ENCODE data around the gene ZFPM1. TPM values are rescaled to one million over a fixed set of nuclear protein-coding genes. Genes with fewer than 3 reads are reported as not detected.

The ZFPM1 gene
- total RNA-seq, 1 donor from 2014 or later = 0.79 TPM

DNA sequence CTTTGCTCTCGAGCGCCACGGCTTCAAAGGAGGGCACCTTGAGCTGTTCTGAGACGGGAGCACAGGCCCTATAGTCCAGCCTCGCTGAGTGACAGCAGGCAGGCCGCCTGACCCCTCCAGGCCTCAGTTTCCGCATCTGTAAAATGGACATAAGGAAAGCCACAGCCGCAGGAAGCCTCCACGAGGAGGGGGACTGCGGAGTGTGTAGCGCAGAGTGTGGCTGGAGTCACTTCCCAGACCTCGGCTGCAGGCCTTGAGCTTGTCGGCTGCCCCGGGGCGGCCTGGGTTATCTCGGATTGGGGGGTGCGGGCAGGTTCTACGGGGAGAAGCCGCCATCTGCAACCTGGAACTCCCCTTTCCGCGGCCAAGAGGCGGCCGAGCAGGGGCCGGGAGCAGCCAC, 40.8 kb downstream of the ZFPM1 start:
- TF ChIP-seq, protein P1, sequence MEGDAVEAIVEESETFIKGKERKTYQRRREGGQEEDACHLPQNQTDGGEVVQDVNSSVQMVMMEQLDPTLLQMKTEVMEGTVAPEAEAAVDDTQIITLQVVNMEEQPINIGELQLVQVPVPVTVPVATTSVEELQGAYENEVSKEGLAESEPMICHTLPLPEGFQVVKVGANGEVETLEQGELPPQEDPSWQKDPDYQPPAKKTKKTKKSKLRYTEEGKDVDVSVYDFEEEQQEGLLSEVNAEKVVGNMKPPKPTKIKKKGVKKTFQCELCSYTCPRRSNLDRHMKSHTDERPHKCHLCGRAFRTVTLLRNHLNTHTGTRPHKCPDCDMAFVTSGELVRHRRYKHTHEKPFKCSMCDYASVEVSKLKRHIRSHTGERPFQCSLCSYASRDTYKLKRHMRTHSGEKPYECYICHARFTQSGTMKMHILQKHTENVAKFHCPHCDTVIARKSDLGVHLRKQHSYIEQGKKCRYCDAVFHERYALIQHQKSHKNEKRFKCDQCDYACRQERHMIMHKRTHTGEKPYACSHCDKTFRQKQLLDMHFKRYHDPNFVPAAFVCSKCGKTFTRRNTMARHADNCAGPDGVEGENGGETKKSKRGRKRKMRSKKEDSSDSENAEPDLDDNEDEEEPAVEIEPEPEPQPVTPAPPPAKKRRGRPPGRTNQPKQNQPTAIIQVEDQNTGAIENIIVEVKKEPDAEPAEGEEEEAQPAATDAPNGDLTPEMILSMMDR (IDR thresholded peaks at IDR 0.05; ENCODE audit: insufficient read depth, low read length, severe bottlenecking) = no peak
- no peak overlapping the region for H3K4me3 ChIP-seq (ENCODE audit: low read depth, low read length)
- FAIRE-seq = no peak

DNA sequence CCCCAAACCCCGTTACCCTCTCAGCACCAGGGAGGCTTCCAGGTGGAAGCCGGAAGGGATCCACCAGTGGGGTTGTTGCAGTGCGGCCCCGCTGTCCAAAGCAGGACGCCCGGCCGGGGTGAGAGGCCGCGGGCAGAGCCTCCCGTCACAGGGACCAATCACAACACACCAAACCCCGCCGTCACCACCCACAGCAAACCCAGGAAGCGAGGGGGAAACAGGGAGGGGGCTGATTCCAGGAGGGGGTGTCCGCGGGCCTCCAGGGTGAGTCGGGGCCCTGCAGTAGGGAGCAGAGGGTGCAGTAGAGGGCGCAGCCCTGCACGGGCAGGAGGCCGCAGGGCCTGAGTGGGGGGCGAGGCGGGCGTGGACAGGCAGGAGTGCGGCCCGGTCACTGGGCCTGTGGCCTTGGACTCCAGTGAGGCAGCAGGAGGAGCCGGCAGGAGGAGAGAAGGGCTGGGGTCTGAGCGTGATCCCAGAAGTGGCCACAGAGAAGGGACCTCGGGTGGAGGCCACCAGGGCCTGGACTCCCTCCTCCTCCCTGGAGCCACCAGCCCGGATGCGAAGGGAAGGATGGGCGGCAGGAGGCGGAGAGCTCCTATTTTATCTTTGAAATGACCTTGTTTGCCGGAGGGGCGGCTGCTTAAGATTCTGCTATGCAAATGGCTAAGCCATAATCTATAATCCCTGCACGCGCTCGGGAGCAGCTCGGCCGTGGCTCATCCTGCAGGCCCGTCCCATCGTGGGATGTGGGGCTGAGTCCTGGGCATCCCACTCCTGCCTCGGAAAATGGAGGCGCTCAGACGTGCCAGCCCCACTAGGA, 41.5 kb downstream of the ZFPM1 start:
- TF ChIP-seq, protein P1 (IDR thresholded peaks at IDR 0.05; ENCODE audit: insufficient read depth, low read length, severe bottlenecking) = no peak
- Histone ChIP-seq H3K36me3 (ENCODE audit: control insufficient read depth, insufficient read depth, low read length) (no peaks in the 10 kb centered on the region), H3K27me3 (ENCODE audit: control insufficient read depth, insufficient read depth, low read length) (no peaks in the 10 kb centered on the region), H3K4me3 (ENCODE audit: low read depth, low read length) (no peak overlapping the region)
- no peak for DNase-seq (ENCODE audit: low read depth)
- no peak for FAIRE-seq

More for the DNA sequence above, 40.8 kb downstream of the ZFPM1 start:
- no peaks in the 10 kb centered on the region for H3K36me3 ChIP-seq (ENCODE audit: control insufficient read depth, insufficient read depth, low read length)
- no peaks in the 10 kb centered on the region for H3K27me3 ChIP-seq (ENCODE audit: control insufficient read depth, insufficient read depth, low read length)
- no peak for DNase-seq (ENCODE audit: low read depth)

DNA sequence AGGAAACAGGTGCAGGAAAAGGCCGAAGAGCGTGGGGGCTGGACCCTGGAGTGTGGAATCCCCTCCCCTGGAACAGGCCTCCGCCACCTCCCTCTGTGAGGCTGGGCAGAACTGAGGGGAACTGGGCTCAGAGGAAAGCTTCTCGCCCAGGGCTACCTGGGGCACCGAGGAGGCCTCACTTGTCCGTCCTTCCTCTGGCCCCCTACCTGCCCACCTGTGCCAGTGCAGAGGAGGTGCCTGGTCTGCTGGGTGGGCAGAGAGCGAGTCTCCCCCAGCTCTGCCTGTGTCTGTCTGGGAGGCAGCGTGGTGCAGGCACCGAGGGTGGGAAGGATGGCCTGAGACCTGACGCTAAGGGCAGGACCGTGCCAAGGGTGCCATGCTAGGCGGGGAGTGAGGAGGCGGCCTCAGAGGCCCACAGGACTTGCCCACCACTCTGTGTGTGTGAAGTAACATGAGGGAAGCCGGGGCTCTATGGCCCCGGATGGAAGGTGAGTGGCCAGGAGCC, 42.2 kb downstream of the ZFPM1 start:
- DNase-seq (ENCODE audit: low read depth) (no peak), FAIRE-seq (no peak)
- Histone ChIP-seq H3K36me3 (ENCODE audit: control insufficient read depth, insufficient read depth, low read length) (no peaks in the 10 kb centered on the region), H3K27me3 (ENCODE audit: control insufficient read depth, insufficient read depth, low read length) (no peaks in the 10 kb centered on the region), H3K4me3 (ENCODE audit: low read depth, low read length) (no peak overlapping the region)
- TF ChIP-seq, protein P1 (IDR thresholded peaks at IDR 0.05; ENCODE audit: insufficient read depth, low read length, severe bottlenecking) = no peak

DNA sequence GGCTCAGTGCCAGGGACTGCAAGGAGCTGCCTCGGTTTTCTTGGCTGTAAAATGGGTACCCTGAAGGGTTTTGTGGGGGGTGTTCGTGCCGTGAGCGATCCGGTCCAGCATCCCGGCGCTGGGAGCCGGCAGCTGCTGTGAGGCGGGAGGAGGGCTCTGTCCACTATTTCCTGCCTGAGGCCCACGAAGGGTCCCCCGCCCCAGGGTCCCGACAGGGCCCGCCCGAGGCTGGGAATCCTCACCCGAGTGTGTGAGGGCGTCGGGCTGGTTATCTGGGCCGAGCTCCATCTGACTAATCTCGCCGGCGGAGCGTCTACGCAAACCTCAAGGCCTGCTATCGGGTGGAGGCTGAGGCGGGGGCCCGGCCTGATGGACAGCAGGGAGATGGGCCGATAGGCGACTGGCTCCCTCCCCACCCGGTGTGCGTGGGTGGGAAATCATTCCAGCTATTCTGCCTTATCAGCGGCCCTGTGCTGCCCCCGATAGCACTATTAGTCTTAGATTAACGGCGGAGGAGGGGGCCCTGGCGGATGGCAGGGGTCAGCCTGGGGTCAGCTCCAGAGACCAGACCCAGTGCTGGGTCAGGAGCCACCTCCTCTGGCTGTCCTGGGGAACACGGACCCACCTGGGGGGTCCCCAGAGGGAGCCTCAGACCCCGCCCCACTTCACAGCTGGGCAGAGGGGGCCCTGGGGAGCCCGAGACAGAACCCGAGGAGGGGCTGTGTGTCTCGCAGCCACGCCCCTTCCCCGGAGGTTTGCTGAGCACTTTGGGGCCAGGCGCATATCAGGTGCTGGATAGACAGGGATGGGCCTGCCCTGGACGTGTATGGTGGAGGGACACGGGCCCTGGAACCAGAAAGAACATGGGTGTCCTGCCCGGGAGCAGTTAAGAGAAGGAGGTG, 44.7 kb downstream of the ZFPM1 start:
- Histone ChIP-seq H3K27me3 (ENCODE audit: control insufficient read depth, insufficient read depth, low read length) (no peaks in the 10 kb centered on the region), H3K36me3 (ENCODE audit: control insufficient read depth, insufficient read depth, low read length) (no peaks in the 10 kb centered on the region), H3K4me3 (ENCODE audit: low read depth, low read length) (no peak overlapping the region)
- no peak for FAIRE-seq
- no peak for DNase-seq (ENCODE audit: low read depth)
- TF ChIP-seq, protein P1 (IDR thresholded peaks at IDR 0.05; ENCODE audit: insufficient read depth, low read length, severe bottlenecking) = no peak

DNA sequence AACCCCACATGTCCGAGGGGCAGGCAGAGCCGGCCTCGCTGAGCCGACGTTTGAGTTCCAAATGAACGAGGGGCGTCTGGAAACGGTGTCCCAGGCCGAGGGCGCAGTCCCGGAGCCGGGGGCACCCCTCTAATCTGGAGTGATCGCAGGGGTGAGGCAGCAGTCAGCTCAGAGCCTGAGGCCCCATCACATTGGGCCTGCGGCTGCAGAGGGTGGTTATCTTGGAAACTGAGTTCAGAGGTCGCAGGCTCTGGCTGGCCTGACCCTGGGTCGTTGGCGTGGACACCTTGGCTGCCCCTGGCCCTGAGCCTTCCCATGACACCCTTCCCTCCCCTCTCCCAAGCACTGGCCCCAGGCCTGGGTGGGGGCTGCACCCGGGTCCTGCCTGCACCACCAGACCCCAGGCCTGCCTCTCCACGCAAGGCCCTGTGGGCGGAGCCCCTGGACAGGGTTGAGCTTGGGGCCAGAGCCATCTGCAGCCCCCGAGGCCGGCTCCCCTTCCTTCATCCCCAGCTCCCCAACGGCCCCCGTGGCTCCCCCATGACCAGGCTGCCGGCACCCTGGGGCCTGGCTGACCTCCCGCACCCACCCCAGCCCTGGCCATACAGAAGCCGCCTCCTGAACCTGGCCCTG, 45.6 kb downstream of the ZFPM1 start:
- FAIRE-seq (no peak), DNase-seq (ENCODE audit: low read depth) (no peak)
- TF ChIP-seq, protein P1 (IDR thresholded peaks at IDR 0.05; ENCODE audit: insufficient read depth, low read length, severe bottlenecking) = no peak
- no peaks in the 10 kb centered on the region for H3K36me3 ChIP-seq (ENCODE audit: control insufficient read depth, insufficient read depth, low read length)
- no peaks in the 10 kb centered on the region for H3K27me3 ChIP-seq (ENCODE audit: control insufficient read depth, insufficient read depth, low read length)
- H3K4me3 ChIP-seq (ENCODE audit: low read depth, low read length) = no peak overlapping the region

All from bronchial epithelial cell (primary cell).